ENCODE measurements around the gene ABCG4.

Gene ABCG4

GRCh38 chr11:119178166-119178680 lies 29.4 kb downstream of the ABCG4 start:
- Histone ChIP-seq H3K4me1 (ENCODE audit: control insufficient read depth in 2 of 2, insufficient read depth in 1 of 2, low read depth in 1 of 2, low read length in 2 of 2) (peaks cover 0 to 10% of the 10 kb centered on the region in 2 donors), H2BK15ac (ENCODE audit: low read length) (no peak overlapping the region), H3K27ac (replicated peaks; ENCODE audit: low read length) (no peak overlapping the region), H2BK5ac (ENCODE audit: low read length) (no peak overlapping the region), H4K91ac (ENCODE audit: low read depth, low read length, poor library complexity) (no peak overlapping the region), H3K14ac (ENCODE audit: low read length) (no peak overlapping the region), H3K4me2 (ENCODE audit: insufficient read depth, low read length, poor library complexity, severe bottlenecking) (no peak overlapping the region), H3K79me1 (ENCODE audit: low read depth, low read length) (no peaks in the 10 kb centered on the region), H3K36me3 (replicated peaks in 1 of 2; ENCODE audit: control insufficient read depth in 2 of 2, insufficient read depth in 2 of 2, low read length in 2 of 2) (peaks cover 0 to 9% of the 10 kb centered on the region in 2 donors), H3K4me3 (ENCODE audit: low read length in 2 of 2) (no peak overlapping the region), H2BK120ac (ENCODE audit: low read depth, low read length) (no peak overlapping the region), H3K27me3 (ENCODE audit: control insufficient read depth in 3 of 3, insufficient read depth in 3 of 3, low read depth in 1 of 3, low read length in 3 of 3) (peaks cover 0 to 6% (median 0%) of the 10 kb centered on the region in 3 experiments), H2AFZ (ENCODE audit: low read length) (no peak overlapping the region), H2BK12ac (ENCODE audit: low read length) (no peak overlapping the region), H3K9ac (ENCODE audit: low read depth, low read length, poor library complexity) (no peak overlapping the region), H4K8ac (ENCODE audit: low read depth, low read length) (no peak overlapping the region), H3K4ac (ENCODE audit: low read length) (no peak overlapping the region), H3K23ac (ENCODE audit: low read depth, low read length, poor library complexity) (no peak overlapping the region), H2AK5ac (ENCODE audit: low read depth, low read length) (no peak overlapping the region), H3K18ac (ENCODE audit: low read length) (no peak overlapping the region), H3K9me3 (replicated peaks in 1 of 2; ENCODE audit: control insufficient read depth in 2 of 2, insufficient read depth in 1 of 2, low read depth in 1 of 2, low read length in 2 of 2) (no peaks in the 10 kb centered on the region)
- WGBS, 2 donors (ENCODE audit: extremely low coverage in 2 of 2, insufficient read length in 2 of 2, insufficient replicate concordance in 1 of 2): no CpG with 5 or more reads among the region's 4 CpGs
- DNase-seq (ENCODE audit: low spot score): no peak

- Histone ChIP-seq H4K8ac (ENCODE audit: low read depth, low read length) (no peak overlapping the region), H3K27me3 (ENCODE audit: control insufficient read depth in 3 of 3, insufficient read depth in 3 of 3, low read depth in 1 of 3, low read length in 3 of 3) (peaks cover 0 to 11% (median 0%) of the 10 kb centered on the region in 3 experiments), H4K91ac (ENCODE audit: low read depth, low read length, poor library complexity) (no peak overlapping the region), H2BK120ac (ENCODE audit: low read depth, low read length) (no peak overlapping the region), H3K9ac (ENCODE audit: low read depth, low read length, poor library complexity) (no peak overlapping the region), H2AK5ac (ENCODE audit: low read depth, low read length) (no peak overlapping the region), H2AFZ (ENCODE audit: low read length) (no peak overlapping the region), H3K23ac (ENCODE audit: low read depth, low read length, poor library complexity) (no peak overlapping the region), H3K79me1 (ENCODE audit: low read depth, low read length) (no peaks in the 10 kb centered on the region), H3K27ac (replicated peaks; ENCODE audit: low read length) (no peak overlapping the region), H3K4me2 (ENCODE audit: insufficient read depth, low read length, poor library complexity, severe bottlenecking) (no peak overlapping the region), H2BK12ac (ENCODE audit: low read length) (no peak overlapping the region), H3K14ac (ENCODE audit: low read length) (no peak overlapping the region), H2BK5ac (ENCODE audit: low read length) (no peak overlapping the region), H3K4ac (ENCODE audit: low read length) (no peak overlapping the region), H3K4me1 (ENCODE audit: control insufficient read depth in 2 of 2, insufficient read depth in 1 of 2, low read depth in 1 of 2, low read length in 2 of 2) (peaks cover 0 to 10% of the 10 kb centered on the region in 2 donors), H3K4me3 (ENCODE audit: low read length in 2 of 2) (no peak overlapping the region), H3K36me3 (replicated peaks in 1 of 2; ENCODE audit: control insufficient read depth in 2 of 2, insufficient read depth in 2 of 2, low read length in 2 of 2) (peaks cover 0 to 9% of the 10 kb centered on the region in 2 donors), H2BK15ac (ENCODE audit: low read length) (no peak overlapping the region), H3K18ac (ENCODE audit: low read length) (no peak overlapping the region), H3K9me3 (replicated peaks in 1 of 2; ENCODE audit: control insufficient read depth in 2 of 2, insufficient read depth in 1 of 2, low read depth in 1 of 2, low read length in 2 of 2) (no peaks in the 10 kb centered on the region)
- WGBS, 2 donors (ENCODE audit: extremely low coverage in 2 of 2, insufficient read length in 2 of 2, insufficient replicate concordance in 1 of 2): no CpG with 5 or more reads among the region's 6 CpGs
- no peak for DNase-seq (ENCODE audit: low spot score)
These were observed 30.5 kb downstream of the ABCG4 start for GRCh38 chr11:119179342-119179741.

GRCh38 chr11:119179983-119180382 lies 31.1 kb downstream of the ABCG4 start:
- Histone ChIP-seq H4K8ac (ENCODE audit: low read depth, low read length) (no peak overlapping the region), H2AK5ac (ENCODE audit: low read depth, low read length) (no peak overlapping the region), H3K79me1 (ENCODE audit: low read depth, low read length) (no peaks in the 10 kb centered on the region), H3K4ac (ENCODE audit: low read length) (no peak overlapping the region), H3K27ac (replicated peaks; ENCODE audit: low read length) (no peak overlapping the region), H2AFZ (ENCODE audit: low read length) (no peak overlapping the region), H3K9ac (ENCODE audit: low read depth, low read length, poor library complexity) (no peak overlapping the region), H3K18ac (ENCODE audit: low read length) (no peak overlapping the region), H3K36me3 (replicated peaks in 1 of 2; ENCODE audit: control insufficient read depth in 2 of 2, insufficient read depth in 2 of 2, low read length in 2 of 2) (peaks cover 0 to 8% of the 10 kb centered on the region in 2 donors), H2BK120ac (ENCODE audit: low read depth, low read length) (no peak overlapping the region), H3K27me3 (ENCODE audit: control insufficient read depth in 3 of 3, insufficient read depth in 3 of 3, low read depth in 1 of 3, low read length in 3 of 3) (peaks cover 0 to 11% (median 0%) of the 10 kb centered on the region in 3 experiments), H3K4me2 (ENCODE audit: insufficient read depth, low read length, poor library complexity, severe bottlenecking) (no peak overlapping the region), H3K4me1 (ENCODE audit: control insufficient read depth in 2 of 2, insufficient read depth in 1 of 2, low read depth in 1 of 2, low read length in 2 of 2) (peaks cover 0 to 10% of the 10 kb centered on the region in 2 donors), H2BK15ac (ENCODE audit: low read length) (no peak overlapping the region), H2BK5ac (ENCODE audit: low read length) (no peak overlapping the region), H4K91ac (ENCODE audit: low read depth, low read length, poor library complexity) (no peak overlapping the region), H3K14ac (ENCODE audit: low read length) (no peak overlapping the region), H3K4me3 (ENCODE audit: low read length in 2 of 2) (peak overlapping the region in 1 of 2 donors; percentile 54), H3K23ac (ENCODE audit: low read depth, low read length, poor library complexity) (no peak overlapping the region), H3K9me3 (replicated peaks in 1 of 2; ENCODE audit: control insufficient read depth in 2 of 2, insufficient read depth in 1 of 2, low read depth in 1 of 2, low read length in 2 of 2) (no peaks in the 10 kb centered on the region), H2BK12ac (ENCODE audit: low read length) (no peak overlapping the region)
- no peak for DNase-seq (ENCODE audit: low spot score)
- no CpG with 5 or more reads among the region's 10 CpGs for WGBS, 2 donors (ENCODE audit: extremely low coverage in 2 of 2, insufficient read length in 2 of 2, insufficient replicate concordance in 1 of 2)

GRCh38 chr11:119180729-119181676 lies 32.2 kb downstream of the ABCG4 start:
- no peak overlapping the region for H2BK120ac ChIP-seq (ENCODE audit: low read depth, low read length)

More at GRCh38 chr11:119180729-119181676, 32.2 kb downstream of the ABCG4 start:
- no peak overlapping the region for H2BK15ac ChIP-seq (ENCODE audit: low read length)
- no peak overlapping the region for H3K18ac ChIP-seq (ENCODE audit: low read length)
- H2AK5ac ChIP-seq (ENCODE audit: low read depth, low read length): peak overlapping the region; percentile 19
- H3K23ac ChIP-seq (ENCODE audit: low read depth, low read length, poor library complexity): no peak overlapping the region
- H4K8ac ChIP-seq (ENCODE audit: low read depth, low read length): no peak overlapping the region
- no peak overlapping the region for H3K4ac ChIP-seq (ENCODE audit: low read length)
- no peak overlapping the region for H3K4me3 ChIP-seq (ENCODE audit: low read length in 2 of 2)
- no peak overlapping the region for H2AFZ ChIP-seq (ENCODE audit: low read length)
- H2BK12ac ChIP-seq (ENCODE audit: low read length): no peak overlapping the region
- H3K9ac ChIP-seq (ENCODE audit: low read depth, low read length, poor library complexity): peak overlapping the region; percentile 34
- no peak overlapping the region for H4K91ac ChIP-seq (ENCODE audit: low read depth, low read length, poor library complexity)
- no peak for DNase-seq (ENCODE audit: low spot score)
- no CpG with 5 or more reads among the region's 6 CpGs for WGBS, 2 donors (ENCODE audit: extremely low coverage in 2 of 2, insufficient read length in 2 of 2, insufficient replicate concordance in 1 of 2)
- peaks cover 0 to 7% of the 10 kb centered on the region in 2 donors for H3K36me3 ChIP-seq (replicated peaks in 1 of 2; ENCODE audit: control insufficient read depth in 2 of 2, insufficient read depth in 2 of 2, low read length in 2 of 2)
- no peak overlapping the region for H2BK5ac ChIP-seq (ENCODE audit: low read length)
- H3K79me1 ChIP-seq (ENCODE audit: low read depth, low read length): no peaks in the 10 kb centered on the region
- peaks cover 0 to 16% (median 0%) of the 10 kb centered on the region in 3 experiments for H3K27me3 ChIP-seq (ENCODE audit: control insufficient read depth in 3 of 3, insufficient read depth in 3 of 3, low read depth in 1 of 3, low read length in 3 of 3)
- no peak overlapping the region for H3K4me2 ChIP-seq (ENCODE audit: insufficient read depth, low read length, poor library complexity, severe bottlenecking)
- no peaks in the 10 kb centered on the region for H3K9me3 ChIP-seq (replicated peaks in 1 of 2; ENCODE audit: control insufficient read depth in 2 of 2, insufficient read depth in 1 of 2, low read depth in 1 of 2, low read length in 2 of 2)
- peaks cover 5 to 10% of the 10 kb centered on the region in 2 donors for H3K4me1 ChIP-seq (ENCODE audit: control insufficient read depth in 2 of 2, insufficient read depth in 1 of 2, low read depth in 1 of 2, low read length in 2 of 2)
- no peak overlapping the region for H3K27ac ChIP-seq (replicated peaks; ENCODE audit: low read length)
- no peak overlapping the region for H3K14ac ChIP-seq (ENCODE audit: low read length)
